Naive B cell (primary cell): ENCODE data around the gene ADCY7. TPM values are rescaled to one million over a fixed set of nuclear protein-coding genes. Genes with fewer than 3 reads are reported as not detected.

Source experiments
- ATAC-seq, 2 donors: fragments of 150-1000 bp; cut with Tn5 transposase; 2 replicates each; pipeline ENCODE4 v1.10.0; 2021; ENCODE audit warnings: low read depth in 2 of 2, mild to moderate bottlenecking in 2 of 2, moderate library complexity in 2 of 2
- DNase-seq: peaks from one replicate; pipeline ENCODE4 v3.0.0; 2022
- H3K27ac Mint-ChIP-seq, 6 donors: one replicate each; pipeline ENCODE4 v1.8.0; 2020 to 2022; ENCODE audit warnings: mild to moderate bottlenecking in 6 of 6, mixed read lengths in 6 of 6, moderate library complexity in 5 of 6, inconsistent platforms in 2 of 6
- H3K27me3 Mint-ChIP-seq, 3 donors: one replicate each; pipeline ENCODE4 v1.8.0; 2021 to 2022; ENCODE audit warnings: mixed read lengths in 3 of 3, mild to moderate bottlenecking in 1 of 3
- H3K36me3 Mint-ChIP-seq, 2 donors: one replicate each; pipeline ENCODE4 v1.8.0; 2020 to 2022; ENCODE audit warnings: mixed read lengths in 2 of 2, inconsistent platforms in 1 of 2, mild to moderate bottlenecking in 1 of 2
- H3K4me1 Mint-ChIP-seq, 3 donors: one replicate each; pipeline ENCODE4 v1.8.0; 2020 to 2022; ENCODE audit warnings: mixed read lengths in 3 of 3, inconsistent platforms in 1 of 3, mild to moderate bottlenecking in 1 of 3, moderate library complexity in 1 of 3
- H3K4me3 Mint-ChIP-seq, 8 donors: one replicate each; pipeline ENCODE4 v1.8.0; 2020 to 2022; ENCODE audit warnings: mild to moderate bottlenecking in 8 of 8, mixed read lengths in 8 of 8, moderate library complexity in 8 of 8, inconsistent platforms in 2 of 8
- H3K9me3 Mint-ChIP-seq, 7 donors: one replicate each; pipeline ENCODE4 v1.8.0; 2020 to 2022; ENCODE audit warnings: mixed read lengths in 7 of 7, mild to moderate bottlenecking in 5 of 7, inconsistent platforms in 2 of 7, moderate library complexity in 1 of 7
- polyA plus RNA-seq, 6 donors: library from polyadenylated mRNA; unstranded; fragments of 300-500 nt; fragmentation: Illumina TruSeq; gene quantifications; one replicate each; pipeline ENCODE4 v1.2.3, GENCODE V29; 2021; ENCODE audit warnings: low read depth in 6 of 6

The ADCY7 gene
- polyA plus RNA-seq, 6 donors from 2014 or later = 23.0 to 42.8 (median 35.9) TPM

DNA sequence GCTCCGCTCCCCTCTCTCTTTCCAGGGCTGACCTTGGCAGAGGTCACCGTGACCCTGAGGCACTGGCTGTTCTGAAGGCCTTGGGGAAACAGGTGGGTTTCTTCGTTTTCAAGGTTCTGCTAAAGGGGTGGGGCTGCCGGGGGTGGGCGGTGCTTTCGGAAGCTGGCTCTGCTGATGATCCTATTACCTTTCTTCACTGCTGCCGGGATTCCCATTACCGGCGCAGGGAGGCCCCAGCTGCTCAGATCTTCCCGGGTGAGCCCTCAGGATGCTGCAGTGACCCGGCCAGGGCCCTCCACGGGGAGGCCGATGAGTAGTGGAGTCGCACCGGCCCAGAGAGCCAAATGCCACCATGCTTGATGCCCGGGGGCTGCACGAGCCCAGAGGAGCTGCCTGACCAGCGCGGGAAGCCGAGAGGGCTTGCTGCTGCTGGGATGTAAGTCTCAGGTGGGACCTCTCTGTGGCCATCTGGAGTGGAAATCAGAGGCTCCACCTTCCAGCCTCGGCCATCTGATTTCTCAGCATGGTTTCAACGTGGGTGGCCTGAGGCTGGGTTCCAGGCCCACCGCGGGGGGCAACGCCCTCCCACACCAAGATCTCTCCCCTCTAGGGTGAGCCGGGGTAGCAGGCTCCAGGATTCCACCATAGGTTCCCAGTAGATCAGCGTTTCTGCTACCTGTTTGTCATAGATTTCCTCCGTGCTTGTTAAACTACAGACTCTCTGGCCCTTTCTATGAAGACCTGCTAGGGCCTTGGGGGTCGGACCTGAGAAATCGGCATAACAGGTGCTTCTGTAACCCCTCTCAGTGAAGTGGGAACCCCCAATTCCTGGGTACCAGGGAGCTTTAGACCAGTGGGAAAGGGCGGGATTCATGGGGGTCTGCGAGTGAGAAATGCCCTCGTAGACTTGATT, 21.6 kb upstream of the ADCY7 start:
- Mint-ChIP-seq H3K4me3 (peak overlapping the region; percentile 68 to 89 (median 82)), H3K4me1 (peaks cover 6 to 11% (median 9%) of the 10 kb centered on the region in 3 donors), H3K27me3 (peaks cover 0 to 20% (median 0%) of the 10 kb centered on the region in 3 donors), H3K27ac (peak overlapping the region in 1 of 6 donors; percentile 59), H3K9me3 (no peaks in the 10 kb centered on the region), H3K36me3 (no peaks in the 10 kb centered on the region)
- ATAC-seq (no peak), DNase-seq (no peak)

- Mint-ChIP-seq H3K36me3 (no peaks in the 10 kb centered on the region), H3K4me1 (peaks cover 6 to 11% (median 9%) of the 10 kb centered on the region in 3 donors), H3K27me3 (peaks cover 0 to 20% (median 0%) of the 10 kb centered on the region in 3 donors), H3K27ac (peak overlapping the region in 2 of 6 donors; percentile 59 to 78), H3K9me3 (no peaks in the 10 kb centered on the region), H3K4me3 (peak overlapping the region; percentile 68 to 89 (median 82))
- ATAC-seq = peak; percentile 83 to 89
- peak; percentile 55 for DNase-seq
Measured at GRCh38 chr16:50245417-50246298, 20.7 kb upstream of the ADCY7 start.

DNA sequence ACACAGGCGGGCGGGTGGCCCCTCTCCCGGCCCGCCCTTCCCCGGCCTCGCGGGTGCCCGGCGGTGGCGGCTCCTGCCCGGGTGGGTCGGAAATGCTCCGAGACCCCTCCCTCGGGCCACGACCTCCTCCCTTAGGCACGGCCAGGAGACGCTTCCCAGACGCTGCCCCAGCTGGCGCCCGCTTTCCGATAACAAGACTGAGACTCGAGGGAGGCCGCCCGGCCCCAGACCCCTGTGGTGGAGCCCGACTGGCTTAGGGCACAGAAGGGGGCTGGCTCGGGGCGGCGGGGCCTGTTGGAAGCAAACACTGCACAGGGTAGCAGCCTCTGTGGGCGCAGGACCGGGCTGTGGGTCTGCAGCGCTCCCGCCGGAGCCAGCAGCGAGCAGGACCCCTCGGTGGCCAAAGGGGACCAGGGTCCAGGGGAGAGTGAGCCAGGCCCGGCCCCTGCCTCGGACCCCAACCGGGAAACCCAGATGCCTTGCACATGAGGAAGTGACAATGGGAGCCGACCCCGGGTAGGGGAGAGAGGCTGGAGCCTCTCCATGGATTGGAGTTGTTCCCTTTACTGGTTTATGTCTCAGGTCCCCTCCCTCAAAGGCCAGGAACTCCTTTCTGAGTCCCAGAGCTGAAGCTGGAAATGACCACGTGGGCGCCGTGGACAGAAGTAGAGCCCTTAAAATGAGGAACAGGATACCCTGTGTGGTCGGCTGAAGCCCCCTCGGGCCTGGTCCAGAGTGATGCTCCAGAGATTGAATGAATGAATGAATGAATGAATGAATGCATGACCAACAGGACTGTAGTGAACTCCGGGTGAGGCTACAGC, 19.8 kb upstream of the ADCY7 start:
- no peaks in the 10 kb centered on the region for H3K9me3 Mint-ChIP-seq
- no peaks in the 10 kb centered on the region for H3K36me3 Mint-ChIP-seq
- peaks cover 0 to 15% (median 0%) of the 10 kb centered on the region in 3 donors for H3K27me3 Mint-ChIP-seq
- ATAC-seq (peak; percentile 56 to 59), DNase-seq (no peak)
- peak overlapping the region in 1 of 6 donors; percentile 90 for H3K27ac Mint-ChIP-seq
- peak overlapping the region; percentile 53 to 90 (median 82) for H3K4me3 Mint-ChIP-seq
- peaks cover 6 to 11% (median 9%) of the 10 kb centered on the region in 3 donors for H3K4me1 Mint-ChIP-seq

- no peak for DNase-seq
- peaks cover 6 to 11% (median 9%) of the 10 kb centered on the region in 3 donors for H3K4me1 Mint-ChIP-seq
- no peak for ATAC-seq
- peak overlapping the region in 1 of 6 donors; percentile 90 for H3K27ac Mint-ChIP-seq
- H3K9me3 Mint-ChIP-seq = no peaks in the 10 kb centered on the region
- H3K4me3 Mint-ChIP-seq = peak overlapping the region; percentile 65 to 90 (median 82)
- peaks cover 0 to 15% (median 0%) of the 10 kb centered on the region in 3 donors for H3K27me3 Mint-ChIP-seq
- H3K36me3 Mint-ChIP-seq = no peaks in the 10 kb centered on the region
Measured at GRCh38 chr16:50247123-50247905, 19.0 kb upstream of the ADCY7 start.

DNA sequence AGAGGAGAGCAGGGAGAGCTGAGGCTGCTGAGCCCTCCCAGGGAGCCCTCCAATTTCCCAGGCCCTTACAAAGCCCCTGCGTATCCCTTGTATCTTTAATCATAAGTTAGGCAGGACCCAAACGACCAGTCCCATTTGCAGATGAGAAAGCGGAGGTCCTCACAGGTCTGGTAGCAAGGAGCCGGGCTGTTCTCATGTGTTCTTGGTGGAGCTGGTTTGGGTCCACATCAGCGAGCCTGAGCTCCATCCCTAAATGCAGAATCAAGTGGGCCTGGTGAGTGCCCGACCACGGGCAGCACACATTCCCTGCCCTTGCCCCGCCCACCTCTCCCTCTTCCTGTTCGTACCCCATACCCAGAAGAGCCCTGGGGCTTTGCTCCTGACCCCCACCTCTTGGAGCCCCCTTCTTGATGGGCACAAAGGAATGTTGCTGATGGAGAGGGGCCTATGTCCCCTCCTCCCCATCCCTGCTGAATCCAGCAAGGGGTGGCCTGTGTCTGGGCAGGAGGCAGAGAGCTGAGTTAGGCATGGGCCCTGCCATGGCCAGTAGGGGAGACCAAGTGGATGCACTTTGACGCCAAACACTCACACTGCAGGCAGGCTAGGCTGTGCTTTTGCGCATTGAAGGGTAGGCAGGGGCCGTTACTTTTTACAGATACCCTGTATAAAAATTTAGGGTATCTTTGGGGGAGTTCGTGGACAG, 18.3 kb upstream of the ADCY7 start:
- peak overlapping the region in 6 of 8 donors; percentile 15 to 90 (median 61) for H3K4me3 Mint-ChIP-seq
- H3K4me1 Mint-ChIP-seq = peaks cover 6 to 11% (median 9%) of the 10 kb centered on the region in 3 donors
- DNase-seq (no peak), ATAC-seq (no peak)
- H3K9me3 Mint-ChIP-seq = no peaks in the 10 kb centered on the region
- H3K27ac Mint-ChIP-seq = no peak overlapping the region
- peaks cover 0 to 15% (median 0%) of the 10 kb centered on the region in 3 donors for H3K27me3 Mint-ChIP-seq
- H3K36me3 Mint-ChIP-seq = no peaks in the 10 kb centered on the region

- H3K27ac Mint-ChIP-seq = no peak overlapping the region
- no peaks in the 10 kb centered on the region for H3K36me3 Mint-ChIP-seq
- H3K27me3 Mint-ChIP-seq = peaks cover 0 to 10% (median 0%) of the 10 kb centered on the region in 3 donors
- peak overlapping the region in 3 of 8 donors; percentile 54 to 58 (median 55) for H3K4me3 Mint-ChIP-seq
- H3K4me1 Mint-ChIP-seq = peaks cover 6 to 11% (median 9%) of the 10 kb centered on the region in 3 donors
- DNase-seq (no peak), ATAC-seq (no peak)
- H3K9me3 Mint-ChIP-seq = no peaks in the 10 kb centered on the region
Measured at GRCh38 chr16:50248845-50249244, 17.5 kb upstream of the ADCY7 start.

- Mint-ChIP-seq H3K9me3 (no peaks in the 10 kb centered on the region), H3K36me3 (no peaks in the 10 kb centered on the region), H3K27ac (no peak overlapping the region), H3K4me3 (no peak overlapping the region), H3K27me3 (no peaks in the 10 kb centered on the region), H3K4me1 (peaks cover 6 to 10% (median 7%) of the 10 kb centered on the region in 3 donors)
- DNase-seq = no peak
- ATAC-seq = no peak
Measured at GRCh38 chr16:50251375-50252081, 14.8 kb upstream of the ADCY7 start.

DNA sequence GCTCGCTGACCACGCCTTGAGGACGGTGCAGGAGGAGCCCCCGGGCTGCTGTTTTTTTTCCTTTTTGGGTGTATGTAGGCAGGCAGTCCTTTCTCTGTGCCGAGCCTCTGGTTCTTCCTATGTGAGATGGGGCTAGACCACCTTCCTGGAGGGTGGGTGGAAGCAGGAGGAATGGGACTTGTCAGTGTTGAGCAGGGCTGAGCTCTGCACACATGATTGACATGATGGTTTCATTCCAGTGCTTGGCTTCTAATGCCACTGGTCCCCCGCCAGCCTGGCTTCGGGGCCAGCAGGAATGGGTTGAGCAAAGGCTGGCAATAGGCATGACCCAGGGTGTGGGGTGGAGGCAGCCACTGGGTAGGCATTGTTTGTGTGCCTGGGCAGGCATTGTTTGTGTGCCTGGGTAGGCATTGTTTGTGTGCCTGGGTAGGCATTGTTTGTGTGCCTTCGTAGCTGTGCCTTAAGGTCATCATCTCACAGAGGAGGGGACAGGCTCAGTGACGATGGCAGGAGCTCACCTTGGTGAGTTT, 14.2 kb upstream of the ADCY7 start:
- Mint-ChIP-seq H3K4me1 (peaks cover under 1 to 4% (median under 1%) of the 10 kb centered on the region in 3 donors), H3K36me3 (no peaks in the 10 kb centered on the region), H3K9me3 (no peaks in the 10 kb centered on the region), H3K4me3 (no peak overlapping the region), H3K27ac (no peak overlapping the region), H3K27me3 (no peaks in the 10 kb centered on the region)
- DNase-seq (no peak), ATAC-seq (no peak)

GRCh38 chr16:50252874-50253513, 13.4 kb upstream of the ADCY7 start:
- no peaks in the 10 kb centered on the region for H3K36me3 Mint-ChIP-seq
- no peak for DNase-seq
- no peaks in the 10 kb centered on the region for H3K27me3 Mint-ChIP-seq
- ATAC-seq = no peak
- no peaks in the 10 kb centered on the region for H3K9me3 Mint-ChIP-seq
- peak overlapping the region in 1 of 6 donors; percentile 69 for H3K27ac Mint-ChIP-seq
- H3K4me3 Mint-ChIP-seq = no peak overlapping the region
- H3K4me1 Mint-ChIP-seq = no peaks in the 10 kb centered on the region

DNA sequence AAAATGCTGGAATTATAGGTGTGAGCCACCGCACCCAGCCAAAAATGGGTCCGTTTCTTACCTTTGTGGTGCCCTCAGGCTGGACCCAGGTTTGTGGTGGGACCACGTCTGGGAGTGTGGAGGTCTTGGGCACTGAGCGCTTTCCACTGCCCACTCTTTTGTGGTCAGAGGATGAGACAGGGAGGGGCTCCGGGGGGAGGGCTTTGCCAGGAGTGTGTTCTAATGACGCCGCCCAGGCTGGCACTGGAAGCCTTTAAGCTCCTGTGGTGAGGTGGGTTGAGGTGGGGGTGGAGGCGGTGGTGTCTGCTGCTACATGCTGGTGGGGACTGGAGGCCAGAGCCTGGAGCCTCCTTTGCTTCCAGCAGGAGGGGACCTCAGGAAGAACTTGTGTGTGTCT, 12.8 kb upstream of the ADCY7 start:
- H3K4me3 Mint-ChIP-seq = no peak overlapping the region
- no peak for ATAC-seq
- no peak for DNase-seq
- no peaks in the 10 kb centered on the region for H3K4me1 Mint-ChIP-seq
- H3K27me3 Mint-ChIP-seq = no peaks in the 10 kb centered on the region
- H3K27ac Mint-ChIP-seq = no peak overlapping the region
- no peaks in the 10 kb centered on the region for H3K9me3 Mint-ChIP-seq
- no peaks in the 10 kb centered on the region for H3K36me3 Mint-ChIP-seq

GRCh38 chr16:50254072-50254471, 12.3 kb upstream of the ADCY7 start:
- Mint-ChIP-seq H3K36me3 (no peaks in the 10 kb centered on the region), H3K27me3 (peaks cover 0 to 2% (median 1%) of the 10 kb centered on the region in 3 donors), H3K4me1 (peaks cover 0 to under 1% (median under 1%) of the 10 kb centered on the region in 3 donors), H3K4me3 (no peak overlapping the region), H3K9me3 (no peaks in the 10 kb centered on the region), H3K27ac (peak overlapping the region in 1 of 6 donors; percentile 44)
- no peak for ATAC-seq
- no peak for DNase-seq
